Stimulated activated CD4-positive, alpha-beta T cell treated with anti-CD3 and anti-CD28 coated beads, Interleukin-2, amount 100 ng/mL, for 24 hours (primary cell): Measurements from ENCODE around the gene STRN4.
"Not testable (repeated sequence)": the region's sequence is repeated elsewhere in the genome, so short reads cannot be mapped to it uniquely, and the experiment has no call there.

Experiments
- DNase-seq, 2 donors: peaks; one replicate each; pipeline ENCODE4 v3.0.0-alpha.2; 2020

STRN4 gene

GRCh38 chr19:46724468-46724867 is 21.8 kb downstream of the STRN4 start:
- no peak for DNase-seq

- DNase-seq = no peak
Observed at GRCh38 chr19:46723471-46723870, 22.8 kb downstream of the STRN4 start.

GRCh38 chr19:46723023-46723461 is 23.2 kb downstream of the STRN4 start:
- DNase-seq = no peak

GRCh38 chr19:46722421-46723022 is 23.7 kb downstream of the STRN4 start:
- no peak for DNase-seq

GRCh38 chr19:46722004-46722380 is 24.3 kb downstream of the STRN4 start:
- no peak for DNase-seq

GRCh38 chr19:46721269-46722003 is 24.8 kb downstream of the STRN4 start:
- DNase-seq = no peak

GRCh38 chr19:46720503-46721239 is 25.6 kb downstream of the STRN4 start:
- DNase-seq = no peak

GRCh38 chr19:46719629-46720502 is 26.4 kb downstream of the STRN4 start:
- no peak for DNase-seq

- DNase-seq = no peak
Observed at GRCh38 chr19:46718934-46719622, 27.2 kb downstream of the STRN4 start.

GRCh38 chr19:46718157-46718933 is 27.9 kb downstream of the STRN4 start:
- DNase-seq = peak; percentile 56 to 64

GRCh38 chr19:46717716-46718143 is 28.5 kb downstream of the STRN4 start:
- peak in 1 of 2 donors; percentile 17 for DNase-seq

- peak; percentile 91 to 95 for DNase-seq
Observed at GRCh38 chr19:46717034-46717715, 29.1 kb downstream of the STRN4 start, which contains the start of gene PRKD2. Gene PRKD2, minus strand, starts transcription at chr19:46717114. Its CDS starts 744 bp downstream, at chr19:46716370.

GRCh38 chr19:46716672-46717033 is 29.6 kb downstream of the STRN4 start:
- no peak for DNase-seq

GRCh38 chr19:46715975-46716671 is 30.1 kb downstream of the STRN4 start:
- DNase-seq = peak in 1 of 2 donors; percentile 37

- DNase-seq = no peak
Observed at GRCh38 chr19:46715620-46715974, 30.7 kb downstream of the STRN4 start.

GRCh38 chr19:46714444-46715106 is 31.7 kb downstream of the STRN4 start:
- peak in 1 of 2 donors; percentile 60 for DNase-seq

GRCh38 chr19:46713781-46714443 is 32.3 kb downstream of the STRN4 start:
- DNase-seq = peak; percentile 72 to 77

- DNase-seq = not testable (repeated sequence)
Observed at GRCh38 chr19:46712768-46713338, 33.4 kb downstream of the STRN4 start.

GRCh38 chr19:46710687-46711086 is 35.6 kb downstream of the STRN4 start:
- DNase-seq = no peak
